ENCODE data around the gene BCHE.
"Not testable (repeated sequence)": the region's sequence is repeated elsewhere in the genome, so short reads cannot be mapped to it uniquely, and the experiment has no call there.

The BCHE gene

DNA sequence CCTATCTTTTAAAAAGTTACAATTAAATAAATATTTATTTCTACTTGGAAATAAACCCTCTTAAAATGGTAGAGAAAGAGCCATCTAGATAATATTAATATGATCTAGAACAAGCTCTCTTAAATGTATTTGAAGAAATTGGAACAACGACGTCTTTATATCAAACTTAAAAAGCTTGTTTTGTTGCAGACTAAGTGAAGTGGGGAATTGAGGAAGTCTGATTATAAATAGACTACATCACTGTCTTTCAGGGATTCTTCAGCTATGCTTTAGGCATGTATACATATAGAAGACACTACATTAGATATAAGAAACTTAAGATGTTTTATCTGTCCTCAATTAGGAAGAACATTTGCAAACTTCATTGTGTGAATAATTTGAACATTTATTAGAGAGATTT lies 1.8 kb downstream of the BCHE start:
- no peak for DNase-seq (ENCODE audit: low read depth, low spot score)
- TF ChIP-seq FOXP2 (optimal IDR thresholded peaks at IDR 0.05; ENCODE audit: control extremely low read depth, extremely low read length, insufficient read depth) (no peak), POLR2AphosphoS5 (IDR thresholded peaks at IDR 0.05; ENCODE audit: borderline replicate concordance, low read depth, low read length) (no peak), EZH2 (IDR thresholded peaks at IDR 0.05) (no peak)
- Histone ChIP-seq H3K9me3 (ENCODE audit: low read depth, low read length) (no peaks in the 10 kb centered on the region), H3K36me3 (ENCODE audit: insufficient read depth, low read length) (no peaks in the 10 kb centered on the region), H3K4me3 (no peak overlapping the region), H3K9ac (ENCODE audit: insufficient read length) (no peak overlapping the region), H3K27ac (no peak overlapping the region)

DNA sequence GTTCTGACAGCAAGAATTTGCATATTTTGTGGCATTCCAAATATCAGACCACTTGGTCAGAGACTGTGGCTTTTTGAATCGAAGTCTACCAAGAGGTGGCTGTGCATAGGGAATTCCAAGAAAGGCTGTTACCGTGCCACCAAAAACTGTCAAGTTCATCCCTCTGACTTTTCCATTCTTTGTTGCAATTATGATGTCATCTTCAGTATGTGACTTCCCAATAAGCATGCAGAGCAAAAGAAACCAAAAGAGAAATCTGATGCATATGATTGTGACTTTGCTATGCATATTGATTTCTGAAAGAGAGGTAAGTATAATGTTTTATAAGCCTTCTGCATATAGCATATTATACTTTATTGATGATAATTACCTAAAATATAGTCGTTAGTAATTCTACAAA lies 6.5 kb downstream of the BCHE start:
- no peak for TF ChIP-seq FOXP2 (optimal IDR thresholded peaks at IDR 0.05; ENCODE audit: control extremely low read depth, extremely low read length, insufficient read depth)
- no peak for TF ChIP-seq POLR2AphosphoS5 (IDR thresholded peaks at IDR 0.05; ENCODE audit: borderline replicate concordance, low read depth, low read length)
- no peak for TF ChIP-seq EZH2 (IDR thresholded peaks at IDR 0.05)
- H3K27ac ChIP-seq, result no peak overlapping the region
- no peak overlapping the region for H3K9ac ChIP-seq (ENCODE audit: insufficient read length)
- no peak overlapping the region for H3K4me3 ChIP-seq
- no peak for DNase-seq (ENCODE audit: low read depth, low spot score)
- no peaks in the 10 kb centered on the region for H3K36me3 ChIP-seq (ENCODE audit: insufficient read depth, low read length)
- H3K9me3 ChIP-seq (ENCODE audit: low read depth, low read length), result no peaks in the 10 kb centered on the region

DNA sequence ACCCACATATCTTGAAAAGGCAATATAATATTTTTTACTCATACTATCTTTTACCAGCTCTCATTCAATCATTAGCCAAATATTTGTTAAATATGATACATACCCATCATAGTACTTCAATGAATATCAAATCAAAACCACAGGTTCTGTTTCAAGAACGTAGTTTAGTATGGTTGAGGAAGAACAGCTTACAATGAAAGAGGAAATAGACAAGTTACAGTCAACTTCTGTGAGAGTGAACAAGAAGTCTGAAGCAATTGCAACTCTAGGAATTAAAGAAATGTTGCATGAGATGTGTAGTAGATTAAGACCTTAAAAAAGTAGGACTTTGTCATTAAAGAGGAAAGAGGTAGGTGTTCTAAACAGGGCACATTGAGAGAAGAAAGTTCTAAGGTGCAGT lies 9.3 kb downstream of the BCHE start:
- no peak for DNase-seq (ENCODE audit: low read depth, low spot score)
- Histone ChIP-seq H3K27ac (no peak overlapping the region), H3K4me3 (no peak overlapping the region), H3K9me3 (ENCODE audit: low read depth, low read length) (no peaks in the 10 kb centered on the region), H3K9ac (ENCODE audit: insufficient read length) (no peak overlapping the region), H3K36me3 (ENCODE audit: insufficient read depth, low read length) (no peaks in the 10 kb centered on the region)
- TF ChIP-seq FOXP2 (optimal IDR thresholded peaks at IDR 0.05; ENCODE audit: control extremely low read depth, extremely low read length, insufficient read depth), result no peak
- TF ChIP-seq EZH2 (IDR thresholded peaks at IDR 0.05), result no peak
- no peak for TF ChIP-seq POLR2AphosphoS5 (IDR thresholded peaks at IDR 0.05; ENCODE audit: borderline replicate concordance, low read depth, low read length)

DNA sequence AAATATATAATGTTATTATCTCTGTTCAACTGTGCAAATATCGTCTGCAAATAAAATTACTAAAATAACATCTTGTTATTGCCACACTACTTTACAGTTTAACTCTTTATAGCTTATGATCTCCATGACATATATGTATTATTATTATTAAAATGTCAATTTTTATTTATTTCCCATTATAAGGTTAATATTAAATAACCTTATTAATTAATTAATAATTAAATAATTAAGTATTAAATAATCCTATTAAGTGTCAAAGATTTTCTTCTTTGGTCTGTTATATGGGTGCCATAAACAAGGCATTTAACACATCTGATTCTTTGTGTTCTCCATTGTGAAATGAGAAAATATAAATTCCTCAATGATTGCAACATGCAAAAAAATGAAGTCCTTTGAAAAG lies 10.0 kb downstream of the BCHE start:
- Histone ChIP-seq H3K9me3 (ENCODE audit: low read depth, low read length) (no peaks in the 10 kb centered on the region), H3K36me3 (ENCODE audit: insufficient read depth, low read length) (no peaks in the 10 kb centered on the region), H3K4me3 (no peak overlapping the region), H3K27ac (no peak overlapping the region), H3K9ac (ENCODE audit: insufficient read length) (no peak overlapping the region)
- no peak for DNase-seq (ENCODE audit: low read depth, low spot score)
- TF ChIP-seq EZH2 (IDR thresholded peaks at IDR 0.05) (no peak), POLR2AphosphoS5 (IDR thresholded peaks at IDR 0.05; ENCODE audit: borderline replicate concordance, low read depth, low read length) (no peak), FOXP2 (optimal IDR thresholded peaks at IDR 0.05; ENCODE audit: control extremely low read depth, extremely low read length, insufficient read depth) (no peak)

DNA sequence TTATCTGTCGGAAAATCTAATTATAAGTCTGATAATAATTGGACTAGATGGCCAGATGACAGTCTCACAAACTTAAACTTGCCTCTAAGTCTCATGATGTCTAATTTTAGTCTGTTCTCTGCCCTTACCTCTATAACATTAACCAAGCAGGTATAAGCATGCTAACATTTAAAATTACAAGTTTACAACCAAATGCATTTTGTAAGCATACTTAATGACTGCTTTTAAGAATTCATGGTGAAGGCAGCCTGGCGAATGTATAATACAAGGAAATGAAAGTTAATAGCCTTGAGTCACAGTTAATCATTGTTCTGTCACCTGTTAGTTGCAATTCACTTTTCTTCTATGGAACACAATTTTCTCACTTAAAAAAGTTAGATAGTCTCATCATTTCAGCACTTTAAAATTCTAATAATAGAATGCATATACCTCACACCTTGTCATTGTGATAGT lies 16.5 kb downstream of the BCHE start:
- Histone ChIP-seq H3K27ac (no peak overlapping the region), H3K36me3 (ENCODE audit: insufficient read depth, low read length) (no peaks in the 10 kb centered on the region), H3K9me3 (ENCODE audit: low read depth, low read length) (no peaks in the 10 kb centered on the region), H3K4me3 (no peak overlapping the region), H3K9ac (ENCODE audit: insufficient read length) (no peak overlapping the region)
- TF ChIP-seq EZH2 (IDR thresholded peaks at IDR 0.05), result no peak
- TF ChIP-seq FOXP2 (optimal IDR thresholded peaks at IDR 0.05; ENCODE audit: control extremely low read depth, extremely low read length, insufficient read depth), result no peak
- no peak for TF ChIP-seq POLR2AphosphoS5 (IDR thresholded peaks at IDR 0.05; ENCODE audit: borderline replicate concordance, low read depth, low read length)
- no peak for DNase-seq (ENCODE audit: low read depth, low spot score)

DNA sequence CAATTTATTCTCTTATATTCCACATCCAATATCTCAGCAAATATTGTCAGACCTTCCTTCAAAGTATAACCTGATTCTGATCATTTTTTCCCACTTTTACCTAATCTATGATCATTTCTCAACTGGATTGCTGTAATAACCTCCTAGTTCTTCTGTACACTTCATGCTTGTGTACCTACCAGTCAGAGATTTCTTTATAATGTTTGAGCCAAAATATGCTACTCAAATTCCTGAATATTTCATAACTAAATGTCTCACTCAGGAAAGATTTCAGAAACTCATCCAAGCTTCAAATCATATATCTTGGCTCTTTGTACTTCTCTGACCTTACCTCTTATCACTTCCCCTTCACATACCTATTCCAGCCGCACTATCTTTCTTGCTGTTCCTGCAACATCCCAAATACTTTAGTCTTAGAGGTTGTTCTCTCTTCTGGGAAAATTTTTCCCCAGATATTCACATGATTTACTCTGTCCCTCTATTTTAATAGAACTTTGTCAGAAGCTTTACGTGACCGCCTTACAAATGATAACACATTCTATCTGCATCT lies 20.0 kb downstream of the BCHE start:
- no peak overlapping the region for H3K4me3 ChIP-seq
- H3K27ac ChIP-seq, result no peak overlapping the region
- H3K36me3 ChIP-seq (ENCODE audit: insufficient read depth, low read length), result no peaks in the 10 kb centered on the region
- TF ChIP-seq FOXP2 (optimal IDR thresholded peaks at IDR 0.05; ENCODE audit: control extremely low read depth, extremely low read length, insufficient read depth) (no peak), EZH2 (IDR thresholded peaks at IDR 0.05) (no peak), POLR2AphosphoS5 (IDR thresholded peaks at IDR 0.05; ENCODE audit: borderline replicate concordance, low read depth, low read length) (no peak)
- no peak overlapping the region for H3K9ac ChIP-seq (ENCODE audit: insufficient read length)
- H3K9me3 ChIP-seq (ENCODE audit: low read depth, low read length), result no peaks in the 10 kb centered on the region
- DNase-seq (ENCODE audit: low read depth, low spot score), result no peak

DNA sequence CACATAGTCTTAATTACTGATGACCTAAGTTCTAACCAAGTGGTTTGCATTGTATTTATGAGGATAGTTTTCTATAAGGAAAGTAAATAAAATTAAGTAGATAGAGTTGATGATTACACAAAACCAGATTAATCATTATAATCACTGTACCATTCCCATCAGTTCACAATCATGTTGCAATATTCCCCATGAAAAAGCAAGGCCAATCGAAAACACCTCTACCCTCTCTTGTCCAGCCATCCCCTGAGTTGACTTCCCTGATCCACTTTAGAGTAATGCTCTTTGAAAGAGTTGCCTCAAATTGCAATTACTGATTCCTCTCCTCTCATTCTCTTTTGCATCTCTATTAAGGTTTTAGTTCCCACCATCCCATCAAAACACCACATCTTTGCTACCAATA lies 21.0 kb downstream of the BCHE start:
- Histone ChIP-seq H3K36me3 (ENCODE audit: insufficient read depth, low read length) (no peaks in the 10 kb centered on the region), H3K4me3 (no peak overlapping the region), H3K27ac (no peak overlapping the region)

DNA sequence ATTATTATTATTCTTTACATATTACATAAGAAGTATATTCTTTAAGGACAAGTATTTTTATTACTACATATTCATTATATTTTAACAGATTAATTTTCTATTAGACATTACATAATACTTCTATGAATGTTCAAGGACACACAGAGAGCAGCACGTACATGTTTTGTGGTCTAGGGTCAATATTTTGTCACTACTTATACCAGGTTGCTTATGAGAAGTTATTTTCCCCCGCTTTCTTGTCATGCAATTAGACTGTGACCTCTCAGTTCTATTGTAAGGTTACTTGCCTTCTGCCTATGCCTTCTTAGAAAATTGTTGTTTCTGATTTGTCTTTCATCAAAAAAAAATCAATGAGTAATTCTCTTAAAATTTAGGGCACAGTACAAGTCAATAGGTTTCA lies 21.5 kb downstream of the BCHE start:
- Histone ChIP-seq H3K9ac (ENCODE audit: insufficient read length) (no peak overlapping the region), H3K27ac (no peak overlapping the region), H3K36me3 (ENCODE audit: insufficient read depth, low read length) (no peaks in the 10 kb centered on the region), H3K4me3 (no peak overlapping the region), H3K9me3 (ENCODE audit: low read depth, low read length) (no peaks in the 10 kb centered on the region)
- TF ChIP-seq EZH2 (IDR thresholded peaks at IDR 0.05) (no peak), POLR2AphosphoS5 (IDR thresholded peaks at IDR 0.05; ENCODE audit: borderline replicate concordance, low read depth, low read length) (no peak), FOXP2 (optimal IDR thresholded peaks at IDR 0.05; ENCODE audit: control extremely low read depth, extremely low read length, insufficient read depth) (no peak)
- no peak for DNase-seq (ENCODE audit: low read depth, low spot score)

More for the DNA sequence above, 21.0 kb downstream of the BCHE start:
- TF ChIP-seq POLR2AphosphoS5 (IDR thresholded peaks at IDR 0.05; ENCODE audit: borderline replicate concordance, low read depth, low read length), result no peak
- TF ChIP-seq EZH2 (IDR thresholded peaks at IDR 0.05), result no peak
- no peak for TF ChIP-seq FOXP2 (optimal IDR thresholded peaks at IDR 0.05; ENCODE audit: control extremely low read depth, extremely low read length, insufficient read depth)
- DNase-seq (ENCODE audit: low read depth, low spot score), result no peak
- H3K9ac ChIP-seq (ENCODE audit: insufficient read length), result no peak overlapping the region
- no peaks in the 10 kb centered on the region for H3K9me3 ChIP-seq (ENCODE audit: low read depth, low read length)

DNA sequence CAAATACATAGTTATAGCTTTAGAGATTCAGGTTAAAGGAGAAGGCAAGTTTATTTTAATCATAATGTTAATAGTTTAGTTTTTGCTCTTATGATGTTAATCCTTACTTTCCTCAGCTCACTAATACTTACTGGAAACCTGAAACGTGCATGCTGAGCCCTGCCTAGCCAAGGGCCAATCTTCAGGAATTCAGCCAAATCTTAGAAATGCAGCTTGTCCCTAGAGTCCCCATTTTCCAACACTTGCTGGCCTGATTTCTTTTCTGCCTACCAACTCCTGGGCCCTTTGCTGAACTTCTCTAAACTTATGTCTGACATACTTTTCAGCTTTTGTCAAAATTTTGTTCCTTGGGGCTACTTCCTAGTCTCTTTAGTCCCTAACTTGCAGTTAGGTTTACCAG lies 22.8 kb downstream of the BCHE start:
- no peak overlapping the region for H3K27ac ChIP-seq
- no peaks in the 10 kb centered on the region for H3K9me3 ChIP-seq (ENCODE audit: low read depth, low read length)
- no peak overlapping the region for H3K4me3 ChIP-seq
- DNase-seq (ENCODE audit: low read depth, low spot score), result no peak
- TF ChIP-seq POLR2AphosphoS5 (IDR thresholded peaks at IDR 0.05; ENCODE audit: borderline replicate concordance, low read depth, low read length), result no peak
- TF ChIP-seq FOXP2 (optimal IDR thresholded peaks at IDR 0.05; ENCODE audit: control extremely low read depth, extremely low read length, insufficient read depth), result no peak
- TF ChIP-seq EZH2 (IDR thresholded peaks at IDR 0.05), result no peak
- no peaks in the 10 kb centered on the region for H3K36me3 ChIP-seq (ENCODE audit: insufficient read depth, low read length)
- H3K9ac ChIP-seq (ENCODE audit: insufficient read length), result no peak overlapping the region

DNA sequence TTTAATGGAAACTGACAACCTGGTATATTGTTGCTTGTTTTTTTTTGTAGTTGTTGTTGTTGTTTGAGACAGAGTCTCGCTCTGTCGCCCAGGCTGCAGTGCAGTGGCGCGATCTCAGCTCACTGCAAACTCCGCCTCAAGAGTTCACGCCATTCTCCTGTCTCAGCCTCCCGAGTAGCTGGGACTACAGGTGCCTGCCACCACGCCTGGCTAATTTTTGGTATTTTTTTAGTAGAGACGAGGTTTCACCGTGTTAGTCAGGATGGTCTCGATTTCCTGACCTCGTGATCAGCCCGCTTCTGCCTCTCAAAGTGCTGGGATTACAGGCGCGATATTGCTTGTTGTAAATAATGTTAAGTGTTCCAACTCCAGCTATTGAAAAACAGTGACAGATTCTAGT lies 29.3 kb downstream of the BCHE start:
- DNase-seq (ENCODE audit: low read depth, low spot score); H3K4me3 ChIP-seq; H3K9ac ChIP-seq (ENCODE audit: insufficient read length); H3K36me3 ChIP-seq (ENCODE audit: insufficient read depth, low read length); H3K27ac ChIP-seq; H3K9me3 ChIP-seq (ENCODE audit: low read depth, low read length): not testable (repeated sequence)

All from SK-N-MC (cell line).